PC-3 (cell line): ENCODE data around the gene TRPM2. TPM values are rescaled to one million over a fixed set of nuclear protein-coding genes. Genes with fewer than 3 reads are reported as not detected.

Source experiments
- ATAC-seq: fragments of 200-7000 bp; cut with Tn5 transposase; 2 replicates; pipeline ENCODE4 v1.9.1; 2020; ENCODE audit warnings: mild to moderate bottlenecking, moderate library complexity
- BruUV-seq: library from RNA; stranded (reverse); fragments of 400-500 nt; replicated peaks from 2 replicates; lab custom pipeline; 2021; lab: Mats Ljungman, UMichigan
- CTCF ChIA-PET: fragments of 300-600 bp; sonication (Branson Sonifier 250); formaldehyde crosslinking; loops from one replicate; lab custom pipeline; 2022; ENCODE audit warnings: antibody characterized with exemption; lab: Charles Lee
- POLR2A ChIA-PET: fragments of 300-600 bp; sonication (Branson Sonifier 250); formaldehyde crosslinking; loops from one replicate; lab custom pipeline; 2022; ENCODE audit warnings: antibody characterized with exemption; ENCODE audit not compliant: unreplicated experiment; lab: Charles Lee
- DNase-seq: peaks from one replicate; pipeline ENCODE4 v3.0.0-alpha.2; 2015
- H2AFZ ChIP-seq: fragments of 300-600 bp; sonication (generic); 2 replicates; pipeline ENCODE4 v1.6.0; 2016; ENCODE audit warnings: antibody characterized with exemption, low read length
- H3F3A ChIP-seq: fragments of 300-600 bp; sonication (generic); one replicate; pipeline ENCODE4 v1.6.0; 2017; ENCODE audit warnings: antibody characterized with exemption, low read length, control low read depth, mild to moderate bottlenecking; ENCODE audit not compliant: unreplicated experiment
- H3K27ac ChIP-seq: fragments of 300-600 bp; sonication (generic); 2 replicates; pipeline ENCODE4 v1.5.1; 2016; ENCODE audit warnings: mild to moderate bottlenecking, low read length
- H3K27me3 ChIP-seq: fragments of 300-600 bp; sonication (generic); 2 replicates; pipeline ENCODE4 v1.6.1; 2016; ENCODE audit warnings: low read length, mixed read lengths
- H3K36me3 ChIP-seq: fragments of 300-600 bp; sonication (generic); 2 replicates; pipeline ENCODE4 v1.6.1; 2016; ENCODE audit warnings: low read depth, mixed run types, low read length, mixed read lengths
- H3K4me1 ChIP-seq: fragments of 300-600 bp; sonication (generic); 2 replicates; pipeline ENCODE4 v1.5.1; 2016; ENCODE audit warnings: low read length; ENCODE audit not compliant: insufficient read depth
- H3K4me2 ChIP-seq: fragments of 300-600 bp; sonication (generic); 2 replicates; pipeline ENCODE4 v1.6.0; 2016; ENCODE audit warnings: low read length
- H3K4me3 ChIP-seq: fragments of 300-600 bp; sonication (generic); 2 replicates; pipeline ENCODE4 v1.5.1; 2016; ENCODE audit warnings: mild to moderate bottlenecking, low read length, mixed read lengths
- H3K79me2 ChIP-seq: fragments of 300-600 bp; sonication (generic); 2 replicates; pipeline ENCODE4 v1.6.1; 2017; ENCODE audit warnings: low read length, mixed read lengths
- H3K9ac ChIP-seq: fragments of 300-600 bp; sonication (generic); 2 replicates; pipeline ENCODE4 v1.6.0; 2016; ENCODE audit warnings: mild to moderate bottlenecking, low read length
- H3K9me2 ChIP-seq: fragments of 300-600 bp; sonication (generic); replicated peaks from 2 replicates; pipeline ENCODE4 v1.6.1; 2016; ENCODE audit warnings: mixed run types, low read length, mixed read lengths
- H3K9me3 ChIP-seq: fragments of 300-600 bp; sonication (generic); 2 replicates; pipeline ENCODE4 v1.6.1; 2016; ENCODE audit warnings: low read length, mixed read lengths
- H4K20me1 ChIP-seq: fragments of 300-600 bp; sonication (generic); 2 replicates; pipeline ENCODE4 v1.6.1; 2016; ENCODE audit warnings: low read length, mixed read lengths
- EZH2 ChIP-seq: fragments of 300-600 bp; sonication (generic); IDR thresholded peaks from one replicate; pipeline ENCODE4 v1.6.1; 2017; ENCODE audit warnings: antibody characterized with exemption, mild to moderate bottlenecking, low read length; ENCODE audit not compliant: unreplicated experiment
- EZH2phosphoT487 ChIP-seq: fragments of 300-600 bp; sonication (generic); IDR thresholded peaks from 2 replicates; pipeline ENCODE4 v1.6.1; 2018; ENCODE audit warnings: mild to moderate bottlenecking, antibody characterized with exemption, low read length, borderline replicate concordance
- intact Hi-C: fragments of 100-400 bp; cut with micrococcal nuclease; formaldehyde crosslinking; loops from 2 replicates; pipeline ENCODE4 v1.9.0; 2023
- total RNA-seq: library from RNA; depleted of rRNA; stranded (reverse); fragments of >200 nt; gene quantifications from 2 replicates; pipeline ENCODE4 v1.2.3, GENCODE V29; 2014
- TF ChIP-seq, protein P1 (sequence below): fragments of 300-600 bp; sonication (generic); conservative IDR thresholded peaks from 2 replicates; pipeline ENCODE4 v1.5.1; 2017; ENCODE audit warnings: antibody characterized with exemption, low read depth, mild to moderate bottlenecking, low read length

The TRPM2 gene
- total RNA-seq, 1 experiment from 2014 or later = 50.0 TPM

GRCh38 chr21:44477712-44478111 lies 124.3 kb downstream of the TRPM2 start:
- no peak for DNase-seq
- H3K36me3 ChIP-seq = no peaks in the 10 kb centered on the region
- H3K4me2 ChIP-seq = no peak overlapping the region
- no peak overlapping the region for H3K9ac ChIP-seq
- ChIA-PET CTCF (no interaction called here), POLR2A (no interaction called here)
- no peak for TF ChIP-seq EZH2
- no peak for TF ChIP-seq EZH2phosphoT487
- TF ChIP-seq, protein P1, sequence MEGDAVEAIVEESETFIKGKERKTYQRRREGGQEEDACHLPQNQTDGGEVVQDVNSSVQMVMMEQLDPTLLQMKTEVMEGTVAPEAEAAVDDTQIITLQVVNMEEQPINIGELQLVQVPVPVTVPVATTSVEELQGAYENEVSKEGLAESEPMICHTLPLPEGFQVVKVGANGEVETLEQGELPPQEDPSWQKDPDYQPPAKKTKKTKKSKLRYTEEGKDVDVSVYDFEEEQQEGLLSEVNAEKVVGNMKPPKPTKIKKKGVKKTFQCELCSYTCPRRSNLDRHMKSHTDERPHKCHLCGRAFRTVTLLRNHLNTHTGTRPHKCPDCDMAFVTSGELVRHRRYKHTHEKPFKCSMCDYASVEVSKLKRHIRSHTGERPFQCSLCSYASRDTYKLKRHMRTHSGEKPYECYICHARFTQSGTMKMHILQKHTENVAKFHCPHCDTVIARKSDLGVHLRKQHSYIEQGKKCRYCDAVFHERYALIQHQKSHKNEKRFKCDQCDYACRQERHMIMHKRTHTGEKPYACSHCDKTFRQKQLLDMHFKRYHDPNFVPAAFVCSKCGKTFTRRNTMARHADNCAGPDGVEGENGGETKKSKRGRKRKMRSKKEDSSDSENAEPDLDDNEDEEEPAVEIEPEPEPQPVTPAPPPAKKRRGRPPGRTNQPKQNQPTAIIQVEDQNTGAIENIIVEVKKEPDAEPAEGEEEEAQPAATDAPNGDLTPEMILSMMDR = no peak
- H3K79me2 ChIP-seq = no peaks in the 10 kb centered on the region
- H3K27ac ChIP-seq = no peak overlapping the region
- no peaks in the 10 kb centered on the region for H4K20me1 ChIP-seq
- no peaks in the 10 kb centered on the region for H3K27me3 ChIP-seq
- H3F3A ChIP-seq = no peaks in the 10 kb centered on the region
- intact Hi-C loops = no loop called here
- H2AFZ ChIP-seq = no peak overlapping the region
- H3K4me1 ChIP-seq = no peaks in the 10 kb centered on the region; the same call in 1 of the 2 replicates
- no peaks in the 10 kb centered on the region for H3K9me3 ChIP-seq
- H3K4me3 ChIP-seq = no peak overlapping the region
- no peaks in the 10 kb centered on the region for H3K9me2 ChIP-seq
- ATAC-seq = no peak
- BruUV-seq = no TSS peak

DNA sequence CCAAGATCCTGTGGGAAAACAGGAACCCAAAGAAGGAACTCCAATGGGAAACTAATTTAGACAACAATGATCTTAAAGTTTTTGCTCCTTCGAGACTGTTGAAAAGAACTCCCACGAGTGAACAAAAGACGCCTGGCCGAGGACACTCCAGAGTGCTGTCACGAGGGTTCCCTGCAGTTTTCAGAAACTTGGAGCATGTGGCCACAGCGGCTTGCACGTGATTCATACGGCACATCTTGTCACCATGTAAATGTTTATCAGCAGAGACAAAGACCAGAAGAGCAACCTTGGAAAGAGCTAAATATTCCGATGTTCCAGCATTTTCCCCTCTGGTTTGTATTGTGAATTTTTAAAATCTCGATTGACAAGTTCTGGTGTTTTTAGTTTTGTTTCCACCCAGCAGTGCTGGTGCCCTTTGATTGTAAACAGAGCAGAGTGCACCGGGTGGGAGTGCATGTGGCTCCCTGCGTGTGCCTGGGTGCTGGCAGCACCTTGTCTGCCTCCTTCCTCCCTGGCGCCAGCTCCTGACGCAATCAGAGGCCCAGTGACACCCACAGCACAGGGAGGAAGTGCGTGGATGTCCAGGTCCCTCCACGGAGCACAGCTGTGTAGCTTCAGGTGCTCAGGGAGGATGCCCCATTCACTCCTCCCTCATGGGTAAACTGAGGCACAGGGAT lies 124.8 kb downstream of the TRPM2 start:
- Histone ChIP-seq H3K27me3 (no peaks in the 10 kb centered on the region), H3K9me2 (no peaks in the 10 kb centered on the region), H3K4me2 (no peak overlapping the region), H3K27ac (no peak overlapping the region), H3K36me3 (no peaks in the 10 kb centered on the region), H2AFZ (no peak overlapping the region), H3K4me1 (no peaks in the 10 kb centered on the region; the same call in 1 of the 2 replicates), H3K9me3 (no peaks in the 10 kb centered on the region), H4K20me1 (no peaks in the 10 kb centered on the region), H3F3A (no peaks in the 10 kb centered on the region), H3K9ac (no peak overlapping the region), H3K79me2 (no peaks in the 10 kb centered on the region), H3K4me3 (no peak overlapping the region)
- no peak for ATAC-seq
- ChIA-PET POLR2A (no interaction called here), CTCF (interaction anchor here (0.6 kb wide), 1 partner anchor 136 kb away, joined by 4 read pairs; no protein-coding TSS in a partner anchor)
- BruUV-seq = no TSS peak
- TF ChIP-seq, protein P1 = no peak
- TF ChIP-seq EZH2 = no peak
- no peak for TF ChIP-seq EZH2phosphoT487
- DNase-seq = no peak
- intact Hi-C loops = no loop called here

GRCh38 chr21:44478801-44479167 lies 125.4 kb downstream of the TRPM2 start:
- no peaks in the 10 kb centered on the region for H3K9me2 ChIP-seq
- TF ChIP-seq, protein P1 = no peak
- TF ChIP-seq EZH2 (no peak), EZH2phosphoT487 (no peak)
- CTCF ChIA-PET = no interaction called here
- DNase-seq (no peak), ATAC-seq (no peak)
- no peaks in the 10 kb centered on the region for H3F3A ChIP-seq
- no peaks in the 10 kb centered on the region for H4K20me1 ChIP-seq
- H3K9ac ChIP-seq = no peak overlapping the region
- no peaks in the 10 kb centered on the region for H3K27me3 ChIP-seq
- H3K36me3 ChIP-seq = no peaks in the 10 kb centered on the region
- POLR2A ChIA-PET = no interaction called here
- no peaks in the 10 kb centered on the region for H3K9me3 ChIP-seq
- no peaks in the 10 kb centered on the region; the same call in 1 of the 2 replicates for H3K4me1 ChIP-seq
- intact Hi-C loops = no loop called here
- no peaks in the 10 kb centered on the region for H3K79me2 ChIP-seq
- H3K4me3 ChIP-seq = no peak overlapping the region
- BruUV-seq = no TSS peak
- no peak overlapping the region for H3K4me2 ChIP-seq
- no peak overlapping the region for H3K27ac ChIP-seq
- H2AFZ ChIP-seq = no peak overlapping the region
